IMR-90 (cell line): Measurements from ENCODE around the gene ZNF302. TPM values are rescaled to one million over a fixed set of nuclear protein-coding genes. Genes with fewer than 3 reads are reported as not detected.

Experiments used
- ATAC-seq: fragments of 200-7000 bp; cut with Tn5 transposase; 2 replicates; pipeline ENCODE4 v1.9.1; 2020; ENCODE audit warnings: low read depth, mild to moderate bottlenecking, moderate library complexity
- BruUV-seq: library from RNA; stranded (reverse); fragments of 400-500 nt; replicated peaks from 2 replicates; lab custom pipeline; 2021; lab: Mats Ljungman, UMichigan
- CTCF ChIA-PET: fragments of 300-600 bp; formaldehyde crosslinking; extraction: SDS; loops from one replicate; lab custom pipeline; 2021; ENCODE audit warnings: antibody characterized with exemption; lab: Yijun Ruan, JAX
- POLR2A ChIA-PET: fragments of 300-600 bp; sonication (Branson Sonifier 250); formaldehyde crosslinking; loops from one replicate; lab custom pipeline; 2022; ENCODE audit warnings: antibody characterized with exemption; ENCODE audit not compliant: unreplicated experiment; lab: Charles Lee
- DNase-seq: peaks from one replicate; pipeline ENCODE4 v3.0.0; 2013
- H2AFZ ChIP-seq: replicated peaks from 2 replicates; pipeline ENCODE3; 2013; ENCODE audit warnings: low read length, mild to moderate bottlenecking; ENCODE audit not compliant: poor library complexity
- H2AK5ac ChIP-seq: 2 replicates; pipeline ENCODE4 v1.6.1; 2013; ENCODE audit warnings: low read depth, low read length, inconsistent platforms
- H2AK9ac ChIP-seq: replicated peaks from 2 replicates; pipeline ENCODE3; 2013; ENCODE audit warnings: mild to moderate bottlenecking, low read depth, low read length, moderate library complexity; ENCODE audit not compliant: poor library complexity
- H2BK120ac ChIP-seq: 2 replicates; pipeline ENCODE4 v1.6.1; 2013; ENCODE audit warnings: low read depth, low read length, inconsistent platforms
- H2BK15ac ChIP-seq: 3 replicates; pipeline ENCODE4 v1.6.1; 2013; ENCODE audit warnings: low read depth, low read length, inconsistent platforms
- H2BK20ac ChIP-seq: 2 replicates; pipeline ENCODE4 v1.6.1; 2013; ENCODE audit warnings: low read depth, mild to moderate bottlenecking, inconsistent platforms, low read length, moderate library complexity
- H2BK5ac ChIP-seq: 2 replicates; pipeline ENCODE4 v1.6.1; 2013; ENCODE audit warnings: mild to moderate bottlenecking, low read depth, low read length, inconsistent platforms; ENCODE audit not compliant: poor library complexity, severe bottlenecking
- H3K14ac ChIP-seq: replicated peaks from 2 replicates; pipeline ENCODE4 v1.6.1; 2013; ENCODE audit warnings: low read depth, low read length, inconsistent platforms
- H3K18ac ChIP-seq: 2 replicates; pipeline ENCODE4 v1.6.1; 2013; ENCODE audit warnings: low read depth, low read length, control low read depth
- H3K23ac ChIP-seq: 2 replicates; pipeline ENCODE4 v1.6.1; 2013; ENCODE audit warnings: low read depth, low read length, inconsistent platforms
- H3K27ac ChIP-seq: 2 replicates; pipeline ENCODE4 v1.5.1; 2013; ENCODE audit warnings: mild to moderate bottlenecking, control low read depth, low read length; ENCODE audit not compliant: insufficient read depth
- H3K27me3 ChIP-seq: 2 replicates; pipeline ENCODE4 v1.6.1; 2013; ENCODE audit warnings: low read length; ENCODE audit not compliant: control insufficient read depth, insufficient read depth
- H3K36me3 ChIP-seq: 2 replicates; pipeline ENCODE4 v1.6.1; 2013; ENCODE audit warnings: low read length, mixed read lengths; ENCODE audit not compliant: control insufficient read depth, insufficient read depth
- H3K4ac ChIP-seq: 2 replicates; pipeline ENCODE4 v1.6.1; 2013; ENCODE audit warnings: low read depth, low read length, inconsistent platforms
- H3K4me1 ChIP-seq: 2 replicates; pipeline ENCODE4 v1.6.1; 2013; ENCODE audit warnings: low read length, mixed read lengths; ENCODE audit not compliant: control insufficient read depth, insufficient read depth
- H3K4me2 ChIP-seq: 2 replicates; pipeline ENCODE4 v1.6.1; 2013; ENCODE audit warnings: low read depth, mild to moderate bottlenecking, control low read depth, low read length, moderate library complexity
- H3K4me3 ChIP-seq: 2 replicates; pipeline ENCODE4 v1.5.1; 2013; ENCODE audit warnings: low read depth, mild to moderate bottlenecking, control low read depth, low read length, moderate library complexity; ENCODE audit not compliant: insufficient read depth
- H3K56ac ChIP-seq: 2 replicates; pipeline ENCODE4 v1.6.1; 2013; ENCODE audit warnings: low read length, inconsistent platforms; ENCODE audit not compliant: insufficient read depth; ENCODE audit errors: extremely low read depth
- H3K79me1 ChIP-seq, 2 experiments: 2 replicates each; pipeline ENCODE4 v1.6.1; 2013; ENCODE audit warnings: low read length in 2 of 2, inconsistent platforms in 1 of 2, low read depth in 1 of 2
- H3K9ac ChIP-seq: 2 replicates; pipeline ENCODE4 v1.6.1; 2013; ENCODE audit warnings: low read depth, low read length, control low read depth
- H3K9me1 ChIP-seq: 2 replicates; pipeline ENCODE4 v1.6.1; 2013; ENCODE audit warnings: low read length, inconsistent platforms; ENCODE audit not compliant: insufficient read depth
- H3K9me3 ChIP-seq: 2 replicates; pipeline ENCODE4 v1.6.1; 2013; ENCODE audit warnings: low read length; ENCODE audit not compliant: control insufficient read depth, insufficient read depth
- H4K20me1 ChIP-seq: 2 replicates; pipeline ENCODE4 v1.6.1; 2013; ENCODE audit warnings: low read length, inconsistent platforms; ENCODE audit not compliant: insufficient read depth
- H4K5ac ChIP-seq: 2 replicates; pipeline ENCODE4 v1.6.1; 2013; ENCODE audit warnings: mild to moderate bottlenecking, low read depth, low read length, control low read depth
- H4K8ac ChIP-seq, 2 experiments: 2 replicates each; pipeline ENCODE4 v1.6.1; 2013; ENCODE audit warnings: low read depth in 2 of 2, low read length in 2 of 2, control low read depth in 1 of 2, inconsistent platforms in 1 of 2
- H4K91ac ChIP-seq: 2 replicates; pipeline ENCODE4 v1.6.1; 2013; ENCODE audit warnings: low read depth, low read length, inconsistent platforms; ENCODE audit not compliant: insufficient read depth
- BHLHE40 ChIP-seq: fragments of 150-350 bp; IDR thresholded peaks from 2 replicates; pipeline ENCODE4 v1.6.1; 2016; ENCODE audit warnings: mild to moderate bottlenecking, low read depth, low read length
- CTCF ChIP-seq: conservative IDR thresholded peaks from 2 replicates; pipeline ENCODE4 v1.5.1; 2012; ENCODE audit warnings: mild to moderate bottlenecking, low read depth, low read length, improper control_type of control experiment
- ELK1 ChIP-seq: fragments of 150-350 bp; IDR thresholded peaks from 2 replicates; pipeline ENCODE4 v1.6.1; 2016; ENCODE audit warnings: low read depth, mild to moderate bottlenecking, low read length, moderate library complexity, borderline replicate concordance
- FOS ChIP-seq: fragments of 150-350 bp; IDR thresholded peaks from 2 replicates; pipeline ENCODE4 v1.6.1; 2016; ENCODE audit warnings: low read depth, low read length
- MAFK ChIP-seq: IDR thresholded peaks from 2 replicates; pipeline ENCODE4 v1.6.1; 2012; ENCODE audit warnings: low read depth, low read length, improper control_type of control experiment
- MAZ ChIP-seq: IDR thresholded peaks from 2 replicates; pipeline ENCODE4 v1.6.1; 2012; ENCODE audit warnings: low read depth, mild to moderate bottlenecking, low read length, improper control_type of control experiment, moderate library complexity, borderline replicate concordance
- NFE2L2 ChIP-seq: fragments of 150-350 bp; IDR thresholded peaks from 2 replicates; pipeline ENCODE4 v1.6.1; 2016; ENCODE audit warnings: low read depth, mild to moderate bottlenecking, low read length
- POLR2A ChIP-seq: IDR thresholded peaks from 2 replicates; pipeline ENCODE4 v1.6.1; 2012; ENCODE audit warnings: mild to moderate bottlenecking, low read depth, low read length
- WGBS, 2 experiments: methylation state at CpG; one replicate each; pipeline versions ENCODE4 v1.1.5 to v1.1.7; 2013; ENCODE audit warnings: missing lambda C conversion rate in 2 of 2; ENCODE audit not compliant: insufficient read length in 1 of 2; ENCODE audit errors: extremely low coverage in 2 of 2; 5-methylcytosine and 5-hydroxymethylcytosine counted together
- dilution Hi-C: fragments of 300-500 bp; cut with HindIII; formaldehyde crosslinking; loops from one replicate; pipeline ENCODE4 v1.14.3; 2018; ENCODE audit warnings: low sequenced_read_pairs; ENCODE audit not compliant: unreplicated experiment
- in situ Hi-C: fragments of 300-500 bp; cut with MboI; formaldehyde crosslinking; loops from 3 replicates; pipeline ENCODE4 v1.14.3; 2019; ENCODE audit warnings: low sequenced_read_pairs, inconsistent platforms, mixed read lengths
- intact Hi-C: fragments of 100-400 bp; cut with micrococcal nuclease; formaldehyde crosslinking; loops from 2 replicates; pipeline ENCODE4 v1.10.0; 2022
- polyA plus RNA-seq, 3 experiments: library from polyadenylated mRNA; depleted of rRNA; stranded (reverse); fragments of >200 nt; gene quantifications; 2 replicates each; pipeline ENCODE4 v1.2.3, GENCODE V29; 2012; ENCODE audit warnings: low replicate concordance in 1 of 3
- total RNA-seq: library from RNA; depleted of rRNA; stranded (reverse); fragments of >200 nt; gene quantifications from 2 replicates; pipeline ENCODE4 v1.2.3, GENCODE V29; 2012

The ZNF302 gene
- total and polyA plus RNA-seq, 2 of the 4 experiments (the other 2 are of a cell fraction), result 9.1 to 9.5 TPM

GRCh38 chr19:34661357-34661756 is 16.1 kb upstream of the ZNF302 start:
- no peaks in the 10 kb centered on the region for H3K4me1 ChIP-seq
- no peak overlapping the region for H2AFZ ChIP-seq
- H3K4ac ChIP-seq, result no peak overlapping the region
- H3K9me1 ChIP-seq, result no peaks in the 10 kb centered on the region
- no peak overlapping the region for H3K56ac ChIP-seq
- intact Hi-C loops, result no loop called here
- in situ Hi-C loops, result no loop called here
- H3K4me2 ChIP-seq, result no peak overlapping the region
- H3K79me1 ChIP-seq, result no peaks in the 10 kb centered on the region
- H4K5ac ChIP-seq, result no peak overlapping the region
- H2BK15ac ChIP-seq, result no peak overlapping the region
- no peak overlapping the region for H3K9ac ChIP-seq
- WGBS, 2 experiments, result no CpG with 5 or more reads among the region's 3 CpGs
- H3K27me3 ChIP-seq, result no peaks in the 10 kb centered on the region
- H2BK5ac ChIP-seq, result no peak overlapping the region
- no peak overlapping the region for H3K23ac ChIP-seq
- no peak overlapping the region for H3K4me3 ChIP-seq
- H2AK5ac ChIP-seq, result no peak overlapping the region
- no peak overlapping the region for H2BK20ac ChIP-seq
- no peak overlapping the region for H3K14ac ChIP-seq
- no peaks in the 10 kb centered on the region for H3K36me3 ChIP-seq
- no peaks in the 10 kb centered on the region for H3K9me3 ChIP-seq
- CTCF ChIA-PET, result no interaction called here
- ATAC-seq (no peak), DNase-seq (no peak)
- TF ChIP-seq MAZ (no peak), CTCF (no peak), NFE2L2 (no peak), POLR2A (no peak), MAFK (no peak), FOS (no peak), ELK1 (no peak), BHLHE40 (no peak)
- no peaks in the 10 kb centered on the region for H4K20me1 ChIP-seq
- no peak overlapping the region for H4K8ac ChIP-seq
- POLR2A ChIA-PET, result no interaction called here
- dilution Hi-C loops, result no loop called here
- no peak overlapping the region for H2AK9ac ChIP-seq
- no TSS peak for BruUV-seq
- H2BK120ac ChIP-seq, result no peak overlapping the region
- H3K18ac ChIP-seq, result no peak overlapping the region
- no peak overlapping the region for H3K27ac ChIP-seq
- no peak overlapping the region for H4K91ac ChIP-seq
